Effector memory CD4-positive, alpha-beta T cell (primary cell): ENCODE results near the gene SIL1.
"Not testable (repeated sequence)": the region's sequence is repeated elsewhere in the genome, so short reads cannot be mapped to it uniquely, and the experiment has no call there.

Experiments
- DNase-seq, 3 donors: peaks; one replicate each; pipeline ENCODE4 v3.0.0-alpha.2; 2020
- H3K27ac ChIP-seq: 2 replicates; pipeline ENCODE4 v1.7.0; 2013; ENCODE audit warnings: mild to moderate bottlenecking, low read length, moderate library complexity; ENCODE audit not compliant: insufficient read depth, poor library complexity, severe bottlenecking
- H3K27me3 ChIP-seq: replicated peaks from 2 replicates; pipeline ENCODE4 v1.7.0; 2013; ENCODE audit warnings: mild to moderate bottlenecking, low read length; ENCODE audit not compliant: insufficient read depth, control insufficient read depth, poor library complexity, severe bottlenecking
- H3K36me3 ChIP-seq: 2 replicates; pipeline ENCODE4 v1.7.0; 2013; ENCODE audit warnings: mild to moderate bottlenecking, low read length, moderate library complexity; ENCODE audit not compliant: control insufficient read depth, insufficient read depth
- H3K4me1 ChIP-seq: 2 replicates; pipeline ENCODE4 v1.7.0; 2013; ENCODE audit warnings: low read length, mild to moderate bottlenecking; ENCODE audit not compliant: control insufficient read depth, insufficient read depth, poor library complexity, severe bottlenecking
- H3K4me3 ChIP-seq: 2 replicates; pipeline ENCODE4 v1.7.0; 2013; ENCODE audit warnings: low read length, low read depth, mild to moderate bottlenecking; ENCODE audit not compliant: insufficient read depth, poor library complexity, severe bottlenecking
- H3K9me3 ChIP-seq: 2 replicates; pipeline ENCODE4 v1.7.0; 2013; ENCODE audit warnings: mild to moderate bottlenecking, low read length, moderate library complexity; ENCODE audit not compliant: control insufficient read depth

The SIL1 gene

GRCh38 chr5:139043157-139043905 lies 154.8 kb downstream of the SIL1 start:
- Histone ChIP-seq H3K9me3 (no peaks in the 10 kb centered on the region), H3K27me3 (no peaks in the 10 kb centered on the region), H3K4me3 (no peak overlapping the region), H3K27ac (no peak overlapping the region), H3K36me3 (no peaks in the 10 kb centered on the region), H3K4me1 (no peaks in the 10 kb centered on the region)
- DNase-seq, result no peak

- H3K9me3 ChIP-seq, result no peaks in the 10 kb centered on the region
- no peaks in the 10 kb centered on the region for H3K27me3 ChIP-seq
- no peaks in the 10 kb centered on the region for H3K36me3 ChIP-seq
Observed at GRCh38 chr5:139040081-139040480, 158.1 kb downstream of the SIL1 start.

GRCh38 chr5:139038613-139039305 lies 159.4 kb downstream of the SIL1 start:
- no peaks in the 10 kb centered on the region for H3K9me3 ChIP-seq
- no peak overlapping the region for H3K27ac ChIP-seq
- H3K4me3 ChIP-seq, result no peak overlapping the region
- H3K36me3 ChIP-seq, result no peaks in the 10 kb centered on the region
- no peaks in the 10 kb centered on the region for H3K27me3 ChIP-seq
- no peaks in the 10 kb centered on the region for H3K4me1 ChIP-seq
- no peak for DNase-seq

More at GRCh38 chr5:139040081-139040480, 158.1 kb downstream of the SIL1 start:
- no peak overlapping the region for H3K4me3 ChIP-seq
- H3K27ac ChIP-seq, result no peak overlapping the region
- H3K4me1 ChIP-seq, result no peaks in the 10 kb centered on the region
- no peak for DNase-seq

GRCh38 chr5:139037732-139038131 lies 160.4 kb downstream of the SIL1 start:
- DNase-seq, result no peak
- no peak overlapping the region for H3K4me3 ChIP-seq
- no peaks in the 10 kb centered on the region for H3K9me3 ChIP-seq
- H3K36me3 ChIP-seq, result no peaks in the 10 kb centered on the region
- no peaks in the 10 kb centered on the region for H3K4me1 ChIP-seq
- no peak overlapping the region for H3K27ac ChIP-seq
- no peaks in the 10 kb centered on the region for H3K27me3 ChIP-seq

- not testable (repeated sequence) for H3K9me3 ChIP-seq, H3K27me3 ChIP-seq, DNase-seq, H3K27ac ChIP-seq, H3K4me3 ChIP-seq, H3K4me1 ChIP-seq, H3K36me3 ChIP-seq
Observed at GRCh38 chr5:139036332-139036731, 161.8 kb downstream of the SIL1 start.

DNA sequence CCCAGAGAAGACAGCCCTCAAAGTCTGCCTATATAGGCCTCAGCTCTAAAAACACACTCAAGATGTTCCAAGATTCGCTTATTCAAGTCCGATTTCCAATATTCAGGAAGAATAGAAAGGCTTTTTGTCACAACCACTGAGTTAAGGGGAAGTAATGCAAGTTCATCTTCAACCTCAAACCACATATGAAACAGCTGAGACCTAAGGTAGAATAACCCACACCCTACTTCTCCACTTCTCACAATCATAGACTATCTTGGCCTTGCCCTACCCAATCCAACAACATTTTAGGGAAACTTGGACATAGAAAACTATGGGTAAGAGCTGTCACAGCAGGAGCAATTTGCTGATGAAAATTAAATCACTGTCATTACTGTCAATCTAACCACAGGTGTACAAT lies 171.0 kb downstream of the SIL1 start:
- no peak overlapping the region for H3K4me3 ChIP-seq
- H3K27ac ChIP-seq, result no peak overlapping the region
- DNase-seq, result no peak
- no peaks in the 10 kb centered on the region for H3K4me1 ChIP-seq
- H3K36me3 ChIP-seq, result no peaks in the 10 kb centered on the region
- no peaks in the 10 kb centered on the region for H3K9me3 ChIP-seq
- no peaks in the 10 kb centered on the region for H3K27me3 ChIP-seq

DNA sequence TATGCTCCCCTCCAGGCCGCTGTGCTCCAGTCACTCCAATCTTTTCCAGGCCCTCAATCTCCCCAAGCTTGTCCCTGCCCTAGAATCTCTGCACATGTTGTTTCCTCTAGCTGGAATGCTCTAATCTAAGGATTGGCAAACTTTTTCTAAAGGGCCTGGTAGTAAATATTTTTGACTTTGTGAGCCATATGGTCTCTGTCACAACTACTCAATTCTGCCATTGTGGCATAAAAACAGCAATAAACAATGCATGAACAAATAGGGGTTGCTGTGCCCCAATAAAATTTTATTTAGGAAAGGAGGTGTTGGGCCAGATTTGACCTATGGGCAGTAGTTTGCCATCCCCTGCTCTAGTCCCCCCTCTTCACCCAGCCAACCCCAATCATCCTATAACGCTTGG lies 172.5 kb downstream of the SIL1 start:
- H3K27ac ChIP-seq, result no peak overlapping the region
- H3K36me3 ChIP-seq, result no peaks in the 10 kb centered on the region
- H3K4me3 ChIP-seq, result no peak overlapping the region
- no peaks in the 10 kb centered on the region for H3K9me3 ChIP-seq
- no peaks in the 10 kb centered on the region for H3K4me1 ChIP-seq
- H3K27me3 ChIP-seq, result no peaks in the 10 kb centered on the region
- DNase-seq, result no peak

DNA sequence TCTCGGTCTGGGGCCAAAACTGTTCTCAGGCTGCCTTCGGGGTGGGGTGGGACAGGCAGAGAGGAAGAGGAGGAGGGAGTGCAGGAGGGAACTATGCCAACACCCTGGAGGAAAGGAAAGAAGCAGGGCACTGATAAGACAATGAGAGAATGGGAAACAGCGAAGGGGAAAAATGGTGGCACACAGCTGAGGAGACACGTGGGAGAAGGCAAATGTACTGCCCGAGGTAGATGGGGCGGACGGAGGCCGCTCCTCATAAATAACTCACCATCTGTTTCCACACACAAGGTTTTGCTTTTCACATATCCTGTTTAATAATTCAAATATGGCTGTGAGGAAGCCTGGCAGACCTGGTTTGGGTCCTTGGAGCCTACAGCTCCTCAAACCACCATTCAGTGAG lies 174.9 kb downstream of the SIL1 start:
- H3K27me3 ChIP-seq, result no peaks in the 10 kb centered on the region
- no peaks in the 10 kb centered on the region for H3K36me3 ChIP-seq
- no peak overlapping the region for H3K4me3 ChIP-seq
- H3K4me1 ChIP-seq, result no peaks in the 10 kb centered on the region
- no peaks in the 10 kb centered on the region for H3K9me3 ChIP-seq
- no peak for DNase-seq
- H3K27ac ChIP-seq, result no peak overlapping the region

GRCh38 chr5:139022528-139022927 lies 175.6 kb downstream of the SIL1 start:
- Histone ChIP-seq H3K4me3 (no peak overlapping the region), H3K27me3 (no peaks in the 10 kb centered on the region), H3K9me3 (no peaks in the 10 kb centered on the region), H3K4me1 (no peaks in the 10 kb centered on the region), H3K36me3 (no peaks in the 10 kb centered on the region), H3K27ac (no peak overlapping the region)
- DNase-seq, result no peak

GRCh38 chr5:139021346-139021745 lies 176.8 kb downstream of the SIL1 start:
- Histone ChIP-seq H3K4me1 (no peaks in the 10 kb centered on the region), H3K27me3 (no peaks in the 10 kb centered on the region), H3K27ac (no peak overlapping the region), H3K9me3 (no peaks in the 10 kb centered on the region), H3K4me3 (no peak overlapping the region), H3K36me3 (no peaks in the 10 kb centered on the region)
- DNase-seq, result no peak
